ENCODE results near the gene MAX.
"Not testable (repeated sequence)": the region's sequence is repeated elsewhere in the genome, so short reads cannot be mapped to it uniquely, and the experiment has no call there.

MAX gene

GRCh38 chr14:65032319-65032718 is 70.0 kb downstream of the MAX start:
- DNase-seq, result no peak

GRCh38 chr14:65031321-65031720 is 71.0 kb downstream of the MAX start:
- DNase-seq, result not testable (repeated sequence)

DNA sequence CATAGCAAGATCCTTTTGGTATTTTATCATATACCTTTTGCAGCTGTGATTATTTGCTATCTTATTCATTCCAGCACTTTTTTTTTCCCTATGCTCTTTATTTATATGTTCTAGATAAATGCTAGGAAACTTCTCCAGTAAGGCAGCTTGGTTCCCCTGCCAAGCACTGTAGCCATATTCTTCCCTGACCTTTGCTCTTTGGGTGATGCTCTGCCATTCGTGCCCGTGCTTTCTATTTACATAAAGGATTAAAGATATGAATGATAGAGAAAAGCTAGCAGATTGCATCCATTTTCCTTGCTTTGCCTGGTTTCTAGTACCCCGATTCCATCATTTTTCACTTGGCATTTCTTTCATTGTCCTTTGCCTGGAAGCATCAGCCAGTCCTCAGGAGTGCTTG is 73.4 kb downstream of the MAX start:
- DNase-seq, result no peak

- no peak for DNase-seq
Measured at GRCh38 chr14:65027127-65027799, 75.1 kb downstream of the MAX start.

GRCh38 chr14:65026526-65026925 is 75.8 kb downstream of the MAX start:
- DNase-seq, result no peak

DNA sequence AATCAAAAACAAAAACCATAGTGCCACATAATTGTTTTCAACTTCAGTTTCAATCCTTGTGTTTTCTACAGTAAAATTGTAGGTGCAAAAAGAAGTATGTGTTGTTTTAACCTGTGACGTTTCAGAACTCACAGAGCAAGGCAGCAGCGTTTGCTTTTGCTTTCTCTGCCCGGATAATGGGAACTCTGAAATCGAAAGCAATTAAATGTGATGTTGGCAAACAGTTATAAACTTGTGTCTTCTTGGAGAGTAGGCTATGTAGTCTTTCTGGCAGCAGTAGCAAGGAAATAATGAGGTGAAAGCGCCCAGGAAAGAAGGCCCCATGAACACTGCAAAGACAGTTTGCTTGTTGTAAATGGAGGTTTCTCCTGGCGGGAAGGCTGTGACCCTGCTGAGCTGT is 76.5 kb downstream of the MAX start:
- no peak for DNase-seq
